Cardiac atrium fibroblast (primary cell): ENCODE results near the gene LCN6. TPM values are rescaled to one million over a fixed set of nuclear protein-coding genes. Genes with fewer than 3 reads are reported as not detected.

Source experiments
- total RNA-seq: library from RNA; depleted of rRNA; stranded (reverse); fragments of >200 nt; gene quantifications from 2 replicates; pipeline ENCODE4 v1.2.3, GENCODE V29; 2015

LCN6 gene, protein sequence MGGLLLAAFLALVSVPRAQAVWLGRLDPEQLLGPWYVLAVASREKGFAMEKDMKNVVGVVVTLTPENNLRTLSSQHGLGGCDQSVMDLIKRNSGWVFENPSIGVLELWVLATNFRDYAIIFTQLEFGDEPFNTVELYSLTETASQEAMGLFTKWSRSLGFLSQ
- not detected in 2 replicates for total RNA-seq

GRCh38 chr9:136748201-136748600, at the start of gene LCN6:
LCN6 (minus strand) TSS chr9:136748525; CDS start chr9:136748483, 42 bp downstream.

GRCh38 chr9:136796238-136796774, 48.0 kb upstream of the LCN6 start, which contains the start of gene CCDC183:
CCDC183 (plus strand) TSS chr9:136796338; CDS start chr9:136796398, 60 bp downstream.

DNA sequence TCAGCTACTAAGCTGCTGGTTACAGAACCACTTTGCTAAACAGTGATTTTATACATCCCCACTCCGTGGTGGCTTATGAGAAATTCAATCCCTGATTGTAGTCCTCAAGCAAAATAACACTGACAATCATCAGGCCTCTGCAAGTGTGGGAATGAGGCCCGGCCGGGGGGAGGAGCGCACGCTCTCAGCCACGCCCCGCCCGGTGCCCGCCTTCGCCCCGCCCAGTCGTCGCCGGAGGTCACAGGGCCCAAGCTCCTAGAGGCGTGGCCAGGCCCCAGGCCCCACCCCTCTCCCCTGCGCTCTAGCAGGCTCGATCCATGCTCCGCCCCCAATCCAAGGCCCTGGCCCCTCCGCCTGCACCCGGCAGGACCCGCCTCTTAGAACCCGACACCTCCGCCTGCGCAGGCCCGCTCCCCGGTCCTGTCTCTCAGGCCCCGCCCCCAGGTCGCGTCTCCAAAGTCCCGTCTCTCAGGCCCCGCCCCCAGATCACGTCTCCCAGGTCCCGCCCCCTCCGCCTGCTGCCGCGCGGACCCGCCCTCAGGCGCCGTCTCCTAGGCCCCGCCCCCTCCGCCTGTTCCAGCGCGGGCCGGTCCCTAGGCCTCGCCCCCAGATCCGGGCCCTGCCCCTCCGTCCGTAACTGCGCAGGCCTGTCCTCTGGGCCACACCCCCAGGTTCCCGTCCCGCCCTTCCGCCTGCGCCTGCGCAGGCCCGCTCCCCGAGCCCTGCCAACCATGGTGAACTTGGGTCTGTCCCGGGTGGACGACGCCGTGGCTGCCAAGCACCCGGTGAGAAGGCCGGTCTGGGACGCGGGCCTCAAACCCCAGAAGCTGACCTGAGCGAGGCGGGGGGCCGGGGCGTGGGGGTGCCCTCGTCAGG, 42.6 kb upstream of the LCN6 start, which contains the start of gene TMEM141:
TSS of gene TMEM141 (plus strand) at position 705 of the 876 bp plus-strand sequence. CDS start at position 732, 27 bp downstream.

DNA sequence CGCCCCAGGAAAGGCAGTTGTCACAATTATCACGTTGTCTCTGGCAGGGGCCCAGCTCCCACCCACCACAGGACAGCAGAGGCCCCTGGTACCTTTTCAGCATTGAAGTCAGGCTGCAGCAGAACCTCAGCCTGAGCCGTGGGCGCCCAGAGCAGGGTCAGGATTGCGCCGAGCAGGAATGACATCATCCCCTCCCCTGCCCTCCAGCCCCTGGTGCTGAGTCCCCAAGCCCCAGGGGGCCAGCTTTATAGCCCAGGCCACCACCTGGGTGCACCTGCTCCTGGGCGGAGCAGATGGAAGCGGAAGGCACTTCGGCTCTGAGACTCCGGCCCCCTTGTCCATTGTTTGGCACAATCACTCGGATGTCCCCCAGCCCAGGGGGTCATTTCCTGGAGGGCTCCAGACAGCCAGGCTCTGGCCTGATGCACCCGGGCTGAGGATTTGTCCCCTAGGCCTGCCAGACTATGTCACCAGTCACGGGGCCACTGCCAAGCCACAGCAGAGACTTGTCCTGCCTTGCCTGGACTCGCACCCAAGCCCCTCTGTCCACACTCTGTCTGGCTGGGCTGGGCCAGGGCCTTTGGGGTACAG, 16.1 kb upstream of the LCN6 start, which contains the start of gene LCN15:
TSS of gene LCN15 (minus strand) at position 218 of the 591 bp plus-strand sequence. CDS start at position 188, 30 bp downstream.

DNA sequence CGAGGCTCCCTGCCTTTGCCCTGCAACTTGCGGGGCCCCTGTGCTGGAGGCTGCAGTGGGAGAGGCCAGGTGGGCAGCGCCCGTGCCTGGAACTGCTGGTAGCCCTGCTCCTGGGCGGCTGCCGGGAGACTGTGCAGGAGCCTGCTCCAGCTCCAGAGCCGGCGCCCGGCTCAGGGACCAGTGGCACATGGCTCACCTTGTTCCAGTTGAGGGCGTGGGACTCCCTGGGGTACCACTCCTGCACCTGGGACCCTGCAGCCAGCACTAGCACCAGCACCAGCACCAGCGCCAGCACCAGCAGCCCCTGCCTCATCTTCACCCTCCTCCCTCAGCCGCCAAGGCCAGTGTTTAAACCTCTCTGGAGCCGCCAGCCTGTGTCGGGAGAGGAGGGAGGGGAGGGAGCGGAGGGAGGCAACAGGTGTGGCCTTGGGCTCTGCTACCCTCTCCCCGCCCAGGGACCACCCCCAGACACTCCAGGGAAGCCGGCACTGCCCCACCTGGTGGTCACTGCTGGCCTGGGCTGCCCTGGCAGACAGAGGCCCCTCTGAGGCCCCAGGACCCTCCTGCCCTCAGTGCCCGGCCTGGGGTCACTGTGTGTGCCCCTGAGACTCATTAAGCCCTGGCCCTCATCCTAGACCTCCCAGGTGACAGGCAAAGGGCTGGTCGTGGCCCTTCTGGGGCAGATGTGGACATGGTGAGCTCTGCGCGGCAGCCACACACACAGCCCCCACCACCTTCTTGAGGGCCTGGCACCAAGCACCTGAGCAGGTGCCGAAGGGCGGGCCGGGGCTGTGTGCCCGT, 5.5 kb downstream of the LCN6 start, which contains the start of gene LCN10:
TSS of gene LCN10 (minus strand) at position 350 of the 801 bp plus-strand sequence. CDS start at position 313, 37 bp downstream.

DNA sequence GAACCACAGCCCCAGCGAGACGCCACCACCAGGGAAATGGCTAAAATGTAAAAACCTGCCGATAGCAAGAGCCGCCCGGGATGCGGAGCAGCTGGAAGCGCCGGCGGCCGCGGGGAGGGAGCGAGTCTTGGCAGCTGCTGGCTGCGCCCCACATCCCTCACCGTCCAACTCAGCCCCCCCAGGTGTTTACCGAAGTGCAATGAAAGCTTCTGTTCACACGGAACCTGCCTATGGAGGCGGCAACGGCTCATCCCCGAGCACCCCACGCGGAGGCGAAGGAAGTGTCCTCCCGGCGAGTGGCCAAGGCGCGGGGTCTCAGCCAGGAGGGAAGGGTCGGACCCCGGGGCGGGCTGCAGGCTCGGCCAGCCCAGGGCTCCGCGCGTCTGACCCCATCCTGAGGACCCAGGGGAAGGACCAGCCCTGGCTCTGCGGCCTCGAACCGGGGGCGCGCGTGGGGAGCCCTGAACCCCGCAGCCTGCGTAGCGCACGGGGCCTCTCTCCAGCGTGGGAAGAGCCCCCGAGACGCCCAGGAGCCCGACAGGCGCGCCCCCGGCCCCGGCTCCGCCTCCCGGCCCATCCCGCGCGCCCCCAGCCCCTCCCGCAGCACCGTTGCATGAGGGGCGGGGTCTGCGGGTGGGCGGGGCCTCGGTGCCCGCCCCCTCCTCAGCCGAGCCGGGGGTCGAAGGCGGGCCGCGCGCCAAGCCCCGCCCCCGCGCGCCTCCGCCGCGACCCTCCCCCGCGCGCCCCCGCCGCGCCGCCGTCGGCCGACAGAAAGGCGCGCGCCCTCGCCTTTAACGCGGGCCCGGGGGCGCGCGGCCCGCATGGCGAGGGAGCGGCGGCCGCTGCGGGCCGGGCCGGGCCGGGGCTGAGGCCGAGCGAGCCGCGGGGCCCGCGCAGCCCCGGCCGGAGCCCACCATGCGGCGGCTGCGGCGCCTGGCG, 36.3 kb downstream of the LCN6 start, which contains the start of gene DIPK1B:
TSS of gene DIPK1B (plus strand) at position 822 of the 939 bp plus-strand sequence. CDS start at position 916, 94 bp downstream.

Other genes with a start within 250 kb of the LCN6 start
- gene NOTCH1, start 202.5 kb downstream of the LCN6 start, total RNA-seq, result 20.9 and 30.1 TPM in 2 replicates
- 189 and 232 TPM in 2 replicates for gene EGFL7, start 85.6 kb downstream of the LCN6 start, total RNA-seq
- 76.0 and 90.6 TPM in 2 replicates for gene AGPAT2, start 61.1 kb downstream of the LCN6 start, total RNA-seq
- gene DIPK1B, start 36.0 kb downstream of the LCN6 start, total RNA-seq, result 20.1 and 25.1 TPM in 2 replicates
- not detected in 2 replicates for gene LCN10, start 5.6 kb downstream of the LCN6 start, total RNA-seq
- not detected in 2 replicates for gene LCN8, start 9.7 kb upstream of the LCN6 start, total RNA-seq
- gene LCN15, start 16.0 kb upstream of the LCN6 start, total RNA-seq, result not detected in 2 replicates
- 104 and 151 TPM in 2 replicates for gene TMEM141, start 42.8 kb upstream of the LCN6 start, total RNA-seq
- 0.18 and 1.6 TPM in 2 replicates for gene CCDC183, start 47.8 kb upstream of the LCN6 start, total RNA-seq
- 68.2 and 77.4 TPM in 2 replicates for gene RABL6, start 59.4 kb upstream of the LCN6 start, total RNA-seq
- 1.5 and 2.7 TPM in 2 replicates for gene AJM1, start 94.0 kb upstream of the LCN6 start, total RNA-seq
- gene PHPT1, start 100.9 kb upstream of the LCN6 start, total RNA-seq, result 118 and 128 TPM in 2 replicates
- gene MAMDC4, start 103.8 kb upstream of the LCN6 start, total RNA-seq, result 3.2 and 3.6 TPM in 2 replicates
- gene EDF1, start 117.8 kb upstream of the LCN6 start, total RNA-seq, result 376 and 413 TPM in 2 replicates
- gene TRAF2, start 138.0 kb upstream of the LCN6 start, total RNA-seq, result 3.4 and 6.6 TPM in 2 replicates
- 121 and 137 TPM in 2 replicates for gene FBXW5, start 196.2 kb upstream of the LCN6 start, total RNA-seq
- gene C8G, start 196.7 kb upstream of the LCN6 start, total RNA-seq, result not detected in 2 replicates
- not detected in 2 replicates for gene LCN12, start 203.7 kb upstream of the LCN6 start, total RNA-seq
- gene PTGDS, start 229.0 kb upstream of the LCN6 start, total RNA-seq, result 4.5 and 15.2 TPM in 2 replicates
- gene LCNL1, start 234.5 kb upstream of the LCN6 start, total RNA-seq, result not detected in 2 replicates
- 17.7 and 29.2 TPM in 2 replicates for gene PAXX, start 243.9 kb upstream of the LCN6 start, total RNA-seq
- 4.7 and 16.8 TPM in 2 replicates for gene CLIC3, start 248.0 kb upstream of the LCN6 start, total RNA-seq